T-helper 1 cell (primary cell): ENCODE measurements around the gene ERGIC1.

Source experiments
- DNase-seq, 5 donors: peaks; one replicate each; pipeline ENCODE4 v3.0.0-alpha.2; 2012 to 2020

The ERGIC1 gene

DNA sequence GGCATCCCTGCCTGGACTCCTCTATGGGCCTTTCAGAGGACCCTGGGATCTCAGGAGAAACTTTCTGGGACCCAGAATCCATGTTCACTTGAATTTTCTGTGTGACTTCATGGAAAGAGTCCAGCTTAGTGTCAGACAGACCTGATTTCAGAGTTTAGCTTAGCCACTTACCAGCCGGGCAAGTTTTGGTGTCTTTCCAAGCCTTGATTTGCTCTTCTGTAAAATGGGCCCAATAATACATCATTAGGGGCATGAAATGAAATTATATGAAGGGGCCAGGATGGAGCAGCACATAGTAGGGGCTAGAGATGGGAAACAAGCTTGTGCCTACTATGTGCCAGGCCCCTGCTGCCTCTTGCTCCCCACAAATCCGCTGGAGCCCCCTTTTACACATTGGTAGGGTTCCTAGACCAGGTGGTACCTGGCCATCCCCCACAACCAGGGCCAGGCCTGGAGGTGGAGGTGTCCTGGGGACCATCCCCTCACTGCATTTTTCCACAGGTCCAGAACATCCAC lies 92.0 kb downstream of the ERGIC1 start:
- no peak for DNase-seq

DNA sequence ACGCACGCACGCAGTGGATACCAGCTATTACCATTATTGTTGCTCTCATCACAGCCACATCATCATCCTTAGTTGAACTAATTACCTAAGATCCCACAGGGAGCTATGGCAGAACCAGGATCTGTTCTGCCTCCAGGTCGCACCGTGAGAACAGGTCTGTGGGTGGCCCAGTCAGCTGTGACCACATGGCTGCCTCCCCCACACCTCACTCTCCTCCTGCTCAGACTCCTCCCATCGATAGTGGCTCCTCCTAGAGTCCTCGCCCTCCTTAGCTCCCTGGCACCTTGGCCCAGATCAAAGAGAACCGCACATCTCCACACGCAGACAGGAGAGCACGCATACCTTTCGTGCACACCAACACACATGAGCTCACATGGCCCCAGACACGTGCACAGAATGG lies 92.7 kb downstream of the ERGIC1 start:
- DNase-seq: no peak

DNA sequence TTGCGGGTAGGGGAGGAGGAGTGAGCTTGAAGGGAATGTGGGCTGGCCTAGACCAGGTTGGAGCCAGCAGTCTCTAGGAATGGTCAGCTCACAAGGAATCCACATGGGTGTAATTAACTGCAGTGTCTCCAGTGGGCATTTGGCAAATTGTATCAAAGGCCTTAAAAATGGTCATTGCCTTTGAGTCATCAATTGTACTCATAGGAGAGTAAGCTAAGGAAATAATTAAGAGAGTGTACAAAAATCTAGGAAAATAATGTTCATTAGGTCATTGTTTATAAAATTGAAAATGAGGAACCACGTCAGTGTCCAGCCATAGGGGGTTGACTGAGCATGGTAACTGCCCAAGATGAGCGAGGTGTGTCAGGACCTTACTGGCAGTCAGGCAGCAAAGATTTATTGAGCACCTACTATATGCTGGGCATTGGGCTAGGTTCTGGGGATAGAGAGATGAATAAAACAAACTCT lies 95.4 kb downstream of the ERGIC1 start:
- no peak for DNase-seq

DNA sequence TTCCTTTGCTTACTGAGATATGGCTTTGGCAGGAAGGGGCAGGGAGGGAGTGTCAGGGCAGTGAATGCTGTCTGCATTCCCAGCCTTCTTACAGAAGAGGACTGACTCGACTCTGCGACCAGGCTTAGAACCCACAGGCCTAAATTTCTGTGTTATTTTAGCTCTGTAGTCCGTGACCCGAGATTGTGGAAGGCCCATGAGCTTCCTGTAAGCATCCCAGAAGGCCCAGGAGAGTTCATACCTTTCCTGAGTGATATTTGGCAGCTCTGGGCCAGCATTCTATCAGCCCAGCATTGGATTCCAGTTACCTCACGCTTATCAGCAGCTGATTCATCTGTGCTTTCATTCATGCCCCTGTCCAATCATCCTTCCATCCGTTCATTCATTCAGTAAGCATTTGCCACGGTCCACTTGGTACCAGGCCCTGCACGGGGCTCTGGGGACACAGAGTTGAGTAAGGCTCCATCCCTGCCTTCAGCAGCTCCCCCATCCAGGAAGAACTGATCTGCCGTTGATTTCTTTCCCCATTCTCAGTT lies 97.0 kb downstream of the ERGIC1 start:
- DNase-seq: no peak

DNA sequence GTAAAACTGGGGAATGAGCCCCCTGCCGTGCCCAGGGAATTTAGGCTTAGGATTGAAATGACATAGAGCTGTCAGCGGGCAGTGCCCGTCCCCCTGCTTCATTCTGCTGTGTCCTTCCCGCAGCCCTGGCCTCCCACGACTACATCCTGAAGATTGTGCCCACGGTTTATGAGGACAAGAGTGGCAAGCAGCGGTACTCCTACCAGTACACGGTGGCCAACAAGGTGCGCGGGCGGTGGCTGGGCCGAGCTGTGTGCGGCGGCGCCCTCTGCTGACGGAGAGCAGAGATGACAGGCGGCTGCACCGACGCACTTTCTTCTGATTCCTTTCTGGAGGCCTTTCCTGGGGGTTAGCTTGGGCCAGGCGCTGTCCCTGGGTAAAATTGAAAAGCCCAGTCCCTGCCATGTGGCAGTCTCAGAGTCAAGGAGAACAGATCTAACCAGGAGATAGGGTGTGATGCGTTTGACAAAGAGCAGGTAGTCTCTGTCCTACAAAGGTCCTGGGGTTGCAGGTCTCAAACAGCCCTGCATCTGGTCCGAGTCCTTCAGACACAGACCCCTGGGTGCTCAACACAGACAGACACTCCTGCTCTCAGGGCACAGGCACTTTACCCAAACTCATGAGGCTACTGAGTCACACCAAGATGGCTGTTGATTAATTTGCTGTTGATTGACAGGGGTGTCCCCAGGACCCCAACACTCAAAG lies 98.4 kb downstream of the ERGIC1 start:
- DNase-seq: peak; percentile 45 to 64 (median 61)

DNA sequence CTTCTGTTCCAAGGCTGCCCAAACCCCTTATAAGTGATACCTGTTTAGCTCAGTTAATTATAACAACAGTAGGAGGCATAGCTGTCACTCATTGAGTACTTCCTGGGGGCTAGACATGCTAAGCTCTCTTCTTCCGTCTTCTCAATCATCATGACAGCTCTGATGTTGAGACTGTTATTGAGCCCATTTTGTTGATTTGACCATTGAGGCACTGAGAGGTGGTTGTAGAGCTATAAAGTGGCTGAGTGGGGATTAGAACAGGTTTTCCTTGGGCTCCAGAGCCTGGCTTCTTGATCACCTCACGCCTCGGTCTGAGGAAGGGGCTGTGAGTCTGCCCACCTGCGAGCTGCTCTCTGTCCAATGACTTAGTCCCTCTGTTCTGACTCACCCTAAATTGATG lies 99.2 kb downstream of the ERGIC1 start:
- no peak for DNase-seq

DNA sequence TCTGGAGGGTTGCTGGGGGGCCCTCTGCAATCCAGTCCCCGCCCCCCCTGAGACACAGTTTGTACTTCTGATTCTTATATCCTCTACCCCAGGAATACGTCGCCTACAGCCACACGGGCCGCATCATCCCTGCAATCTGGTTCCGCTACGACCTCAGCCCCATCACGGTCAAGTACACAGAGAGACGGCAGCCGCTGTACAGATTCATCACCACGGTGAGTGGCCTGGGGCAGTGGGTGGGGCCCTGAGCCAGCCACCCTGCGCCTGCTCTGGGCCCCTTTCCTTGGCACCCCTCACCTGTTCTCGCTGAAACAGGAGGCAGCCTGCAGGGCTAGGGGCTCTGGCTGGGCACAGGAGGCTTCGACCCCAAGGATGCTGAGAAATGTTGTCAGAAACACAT lies 101.0 kb downstream of the ERGIC1 start:
- no peak for DNase-seq

DNA sequence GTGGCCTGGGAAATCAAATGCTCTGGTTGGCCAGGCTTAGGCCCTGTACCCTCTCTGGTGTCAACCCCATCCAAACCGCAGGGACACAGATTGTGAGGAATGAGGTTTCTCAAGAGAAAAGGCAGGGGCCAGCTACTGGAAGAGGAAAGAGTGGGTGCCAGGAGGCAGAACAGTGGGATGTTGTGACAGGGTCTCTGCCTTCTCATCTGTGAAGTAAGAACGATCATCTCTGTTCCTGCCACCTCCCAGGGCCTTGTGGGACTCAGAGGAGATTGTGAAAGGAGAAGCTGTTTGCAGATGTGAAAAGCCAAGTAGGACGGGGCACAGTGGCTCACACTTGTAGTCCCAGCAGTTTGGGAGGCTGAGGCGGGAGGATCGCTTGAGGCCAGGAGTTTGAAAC lies 102.3 kb downstream of the ERGIC1 start:
- no peak for DNase-seq

DNA sequence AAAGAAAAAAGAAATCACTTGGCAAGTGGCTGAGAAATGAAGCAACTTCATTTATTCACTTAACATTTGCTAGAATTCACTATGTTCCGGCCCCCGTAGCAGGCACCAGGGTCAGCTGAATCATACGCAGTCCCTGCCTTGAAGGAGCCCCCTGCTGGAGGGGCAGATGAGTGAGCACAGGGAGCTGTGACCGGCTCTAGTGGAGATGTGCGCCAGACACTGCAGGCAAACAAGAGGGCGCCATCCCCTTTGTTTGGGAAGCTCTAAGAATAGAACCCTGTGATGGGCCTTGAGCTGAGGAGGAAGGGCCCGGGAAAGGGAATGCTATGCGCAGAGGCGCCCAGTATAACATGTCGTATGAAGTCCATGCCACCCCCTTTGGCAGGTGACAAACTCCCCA lies 105.0 kb downstream of the ERGIC1 start:
- peak in 1 of 5 donors; percentile 7 for DNase-seq

DNA sequence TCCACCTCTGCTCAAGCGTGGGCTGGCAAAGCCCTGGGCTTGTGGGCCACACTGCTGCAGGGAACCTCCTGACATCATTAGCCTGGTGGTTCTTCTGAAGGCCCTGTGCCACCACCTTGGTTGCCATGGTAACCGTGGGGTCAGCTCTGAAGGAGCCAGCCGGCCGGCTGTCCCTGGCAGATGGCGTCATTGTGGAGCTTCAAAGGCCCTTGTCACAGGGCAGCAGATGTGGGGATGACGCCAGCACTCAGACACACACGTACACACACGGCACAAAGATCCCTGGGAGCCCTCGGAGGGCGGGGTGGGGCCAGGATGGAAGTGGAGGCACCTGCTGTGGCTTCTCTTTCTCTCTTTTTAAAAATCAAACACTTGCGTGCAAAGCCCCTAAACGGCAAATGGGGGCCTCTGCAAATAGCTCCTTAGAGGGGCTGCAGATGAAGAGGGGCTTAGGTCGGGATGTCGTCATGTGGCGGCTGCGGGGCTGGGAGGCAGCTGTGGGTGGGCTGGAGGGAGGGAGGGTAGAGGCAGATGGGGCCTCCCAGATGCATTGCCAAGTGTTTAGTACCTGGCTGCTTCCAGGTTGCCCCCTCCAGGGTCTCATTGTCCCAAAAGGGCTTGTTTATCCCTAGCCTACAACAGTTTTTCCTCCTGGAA lies 105.7 kb downstream of the ERGIC1 start:
- no peak for DNase-seq

DNA sequence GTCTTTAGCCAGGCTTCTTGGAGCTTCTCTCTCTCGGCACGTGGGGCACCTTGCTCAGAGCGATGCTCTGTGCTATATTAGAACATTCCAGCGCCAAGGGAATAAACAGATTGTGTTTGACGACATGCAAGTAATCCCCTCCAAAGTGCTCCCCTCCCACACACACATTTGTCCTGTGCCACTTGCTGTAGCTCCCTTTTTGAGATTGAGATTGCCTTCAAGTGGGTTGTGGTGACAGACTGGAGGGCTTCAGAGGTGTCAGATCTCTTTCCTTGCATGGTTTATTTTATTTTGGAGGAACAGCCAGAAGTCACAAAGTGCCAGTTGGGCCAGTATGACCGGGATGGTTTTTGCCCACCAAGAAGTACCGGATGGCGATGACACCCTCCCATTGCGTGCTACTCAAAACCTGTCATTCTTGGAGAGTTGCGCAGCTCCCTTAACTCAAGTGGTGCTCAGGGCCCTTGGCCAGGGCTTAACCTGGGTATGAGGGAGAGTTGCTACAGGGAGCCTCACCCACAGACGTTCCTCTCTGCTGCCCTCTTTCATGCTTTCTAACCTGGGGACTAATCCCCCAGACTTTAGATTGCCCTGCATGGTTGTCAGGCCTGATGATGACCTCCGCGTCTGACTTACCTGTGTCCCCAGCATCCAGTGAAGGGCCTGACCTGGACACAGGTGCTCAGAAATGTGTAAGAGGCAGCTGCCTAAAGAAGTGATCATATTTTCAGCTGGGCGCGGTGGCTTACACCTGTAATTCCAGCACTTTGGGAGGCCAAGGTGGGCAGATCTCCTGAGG lies 106.4 kb downstream of the ERGIC1 start:
- no peak for DNase-seq

DNA sequence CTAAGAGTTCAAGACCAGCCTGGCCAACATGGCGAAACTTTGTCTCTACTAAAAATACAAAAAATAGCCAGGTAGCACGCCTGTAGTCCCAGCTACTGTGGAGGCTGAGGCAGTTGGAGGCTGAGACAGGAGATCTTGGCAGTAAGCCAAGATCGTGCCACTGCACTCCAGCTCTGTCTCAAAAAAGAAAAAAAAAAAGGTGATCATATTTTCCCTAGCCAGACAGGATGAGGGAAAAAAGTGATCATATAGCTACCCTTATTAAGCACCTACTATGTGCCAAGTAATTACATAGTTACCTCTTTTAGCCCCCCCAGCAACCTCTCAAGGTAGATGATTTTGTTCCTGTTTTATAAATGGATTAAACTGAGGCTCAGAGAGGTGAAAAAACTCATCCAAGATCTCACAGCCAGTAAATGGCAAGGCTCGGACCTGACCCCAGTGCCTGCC lies 107.0 kb downstream of the ERGIC1 start:
- DNase-seq: no peak

DNA sequence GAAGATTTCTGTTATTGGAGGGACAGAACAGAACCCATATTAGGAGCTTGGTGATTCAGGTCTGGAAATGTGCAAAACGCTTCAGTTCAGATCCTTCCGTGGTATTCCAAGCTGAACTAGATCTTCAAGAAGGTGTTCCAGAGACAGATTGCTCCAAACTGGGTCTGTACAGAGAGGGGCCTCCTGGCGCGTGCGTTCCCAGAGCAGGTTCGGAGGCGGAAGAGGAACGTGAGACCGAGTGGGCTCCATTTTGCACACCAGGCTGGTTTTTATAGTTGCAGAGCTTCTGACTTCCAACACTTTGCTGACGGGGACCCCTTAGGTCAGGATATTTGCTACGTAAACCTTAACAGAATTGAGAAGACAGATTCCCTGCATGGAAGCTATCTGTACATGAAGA lies 108.5 kb downstream of the ERGIC1 start:
- DNase-seq: no peak

DNA sequence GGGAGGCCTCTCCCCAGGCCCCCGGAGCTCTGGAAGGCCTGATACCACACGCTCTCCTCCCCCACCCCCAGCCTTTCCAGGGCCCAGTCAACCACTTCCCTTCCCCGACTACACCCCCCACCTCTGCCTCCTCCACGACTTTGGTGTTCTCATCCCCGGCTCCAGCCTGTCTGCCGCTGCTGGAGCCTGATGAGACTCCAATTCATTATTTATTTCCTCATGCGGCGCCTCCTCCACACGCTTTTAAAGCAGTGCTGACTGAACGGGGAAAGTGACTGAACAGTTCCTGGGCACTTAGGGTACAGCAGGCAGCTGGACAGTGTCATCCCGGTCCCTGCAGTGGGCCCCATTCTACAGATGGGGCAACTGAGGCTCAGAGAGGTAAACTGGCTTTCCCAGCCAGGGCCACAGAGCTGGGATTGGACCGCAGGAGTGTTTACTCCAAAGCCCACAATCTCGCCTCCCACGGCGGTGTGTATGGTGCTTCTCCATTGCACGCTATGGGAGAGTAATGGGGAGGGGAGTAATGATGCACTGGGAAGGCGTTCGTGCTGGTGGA lies 109.3 kb downstream of the ERGIC1 start:
- DNase-seq: no peak

DNA sequence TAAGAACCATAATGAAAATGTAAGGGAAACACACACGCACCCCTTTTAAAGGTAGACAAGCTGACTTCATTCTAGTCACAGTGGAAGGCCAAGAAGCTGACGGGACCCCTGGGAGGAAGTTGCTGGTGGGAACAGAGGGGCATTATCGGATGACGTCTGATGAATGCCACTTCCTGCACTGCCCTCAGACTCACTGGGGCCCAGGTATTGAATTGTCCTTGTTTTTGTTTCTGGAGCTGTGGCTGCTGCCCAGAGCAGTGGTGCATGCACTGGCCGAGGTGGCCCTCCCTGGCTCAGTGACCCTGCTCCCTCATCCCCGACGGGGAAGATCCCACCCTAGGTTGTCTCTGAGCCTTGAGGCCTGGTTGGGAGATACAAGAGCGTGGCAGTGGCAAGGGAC lies 109.9 kb downstream of the ERGIC1 start:
- no peak for DNase-seq

DNA sequence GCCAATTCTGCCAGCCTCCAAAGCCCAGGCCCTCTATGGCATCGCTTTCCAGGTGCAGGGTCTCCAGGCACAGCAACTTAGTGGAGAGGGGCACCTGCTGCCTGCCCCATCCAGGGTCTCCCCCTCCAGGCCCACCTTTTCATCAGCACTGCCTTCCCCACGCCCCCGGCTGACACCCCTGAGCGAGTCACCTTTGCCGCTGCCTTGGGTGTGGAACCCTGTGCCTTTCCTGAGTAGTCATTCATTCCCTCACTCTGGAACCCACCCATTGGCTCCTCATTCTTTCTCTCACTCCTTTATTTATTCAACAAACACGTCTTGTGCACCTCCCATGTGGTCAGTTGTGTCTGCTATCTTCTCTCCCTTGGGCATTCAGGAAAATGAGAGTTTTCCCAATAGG lies 110.7 kb downstream of the ERGIC1 start:
- DNase-seq: no peak

DNA sequence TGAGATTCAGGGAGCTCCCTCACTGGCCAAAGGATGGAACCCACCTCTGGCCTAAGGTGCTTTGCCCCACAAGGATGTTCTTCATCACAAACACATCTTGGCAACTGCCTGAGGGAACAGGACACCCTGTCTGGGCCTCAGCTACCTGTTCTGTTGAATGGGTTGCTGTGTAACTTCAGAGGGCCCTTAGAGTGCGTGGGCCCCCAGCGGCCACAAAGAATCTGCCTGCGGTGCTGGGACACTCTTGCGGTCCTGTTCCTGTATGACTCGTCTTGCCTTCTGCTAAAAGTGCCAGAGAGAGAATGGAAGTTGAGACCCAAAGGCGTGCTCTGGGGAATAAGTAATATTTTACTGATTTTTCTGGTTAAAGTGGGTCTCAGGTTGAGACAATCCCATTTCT lies 111.1 kb downstream of the ERGIC1 start:
- DNase-seq: no peak

DNA sequence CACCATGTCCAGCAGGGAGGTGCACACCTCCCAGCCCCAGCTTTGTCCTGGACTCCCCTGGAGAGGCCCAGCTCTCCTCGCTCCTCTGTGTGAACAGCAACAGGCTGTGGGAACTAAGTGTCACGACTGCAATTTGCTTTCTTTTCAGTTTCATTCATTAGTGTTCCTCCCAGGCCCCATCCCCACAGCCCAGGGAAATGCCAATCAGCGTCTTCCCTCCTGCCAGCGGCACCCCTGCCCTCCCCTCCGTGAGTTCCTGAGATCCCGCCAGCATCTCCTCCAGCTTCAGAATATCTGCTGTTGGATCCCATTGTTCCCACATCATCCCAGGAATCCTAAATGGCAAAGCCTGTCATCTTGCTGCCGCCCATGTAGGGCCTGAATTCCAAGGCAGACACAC lies 112.1 kb downstream of the ERGIC1 start:
- no peak for DNase-seq

DNA sequence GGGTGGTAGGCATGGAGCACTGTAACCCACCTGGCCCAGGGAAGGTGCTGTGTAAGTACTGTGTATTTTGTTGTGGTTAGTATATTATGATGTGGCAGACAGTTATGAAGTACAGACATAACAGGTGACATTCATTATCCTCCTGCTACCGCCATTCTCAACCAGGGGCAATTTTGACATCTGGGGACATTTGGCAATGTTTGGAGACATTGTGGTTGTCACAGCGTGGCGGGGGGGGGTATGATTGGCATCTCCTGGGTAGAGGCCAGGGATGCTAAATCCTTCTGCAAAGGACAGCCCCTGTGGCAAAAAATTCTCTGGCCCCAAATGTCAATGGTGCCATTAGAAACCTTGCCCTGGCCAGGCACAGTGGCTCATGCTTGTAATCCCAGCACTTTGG lies 115.4 kb downstream of the ERGIC1 start:
- no peak for DNase-seq

DNA sequence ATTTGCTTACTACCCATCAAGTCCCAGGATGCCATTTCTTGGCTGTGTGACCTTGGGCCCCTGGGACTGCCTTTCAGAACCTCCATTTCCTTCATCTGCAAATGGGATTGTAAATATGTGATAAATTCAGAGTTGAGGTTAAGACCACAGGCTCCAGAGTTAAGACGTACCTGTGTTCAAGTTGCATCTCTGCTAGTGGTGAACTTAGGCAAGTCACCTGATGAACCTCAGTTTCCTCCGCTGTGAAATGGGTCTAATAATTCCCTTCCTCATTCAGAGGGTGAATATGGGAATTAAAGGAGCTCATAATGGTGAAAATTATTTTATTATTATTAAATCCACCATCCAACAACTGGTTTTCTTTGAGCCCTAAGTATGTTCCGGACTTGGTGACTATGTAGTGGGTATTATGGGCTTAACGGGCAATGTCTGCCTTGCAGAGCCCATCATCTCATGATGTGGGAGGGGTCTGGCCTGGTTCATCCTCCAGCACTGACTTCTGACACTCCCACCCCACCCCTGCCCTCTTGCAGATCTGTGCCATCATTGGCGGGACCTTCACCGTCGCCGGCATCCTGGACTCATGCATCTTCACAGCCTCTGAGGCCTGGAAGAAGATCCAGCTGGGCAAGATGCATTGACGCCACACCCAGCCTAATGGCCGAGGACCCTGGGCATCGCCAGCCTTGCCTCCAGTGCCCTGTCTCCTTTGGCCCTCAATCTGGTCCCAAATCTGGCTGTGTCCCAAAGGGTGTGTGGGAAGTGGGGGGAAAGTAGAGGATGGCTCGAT lies 116.3 kb downstream of the ERGIC1 start:
- DNase-seq: no peak

DNA sequence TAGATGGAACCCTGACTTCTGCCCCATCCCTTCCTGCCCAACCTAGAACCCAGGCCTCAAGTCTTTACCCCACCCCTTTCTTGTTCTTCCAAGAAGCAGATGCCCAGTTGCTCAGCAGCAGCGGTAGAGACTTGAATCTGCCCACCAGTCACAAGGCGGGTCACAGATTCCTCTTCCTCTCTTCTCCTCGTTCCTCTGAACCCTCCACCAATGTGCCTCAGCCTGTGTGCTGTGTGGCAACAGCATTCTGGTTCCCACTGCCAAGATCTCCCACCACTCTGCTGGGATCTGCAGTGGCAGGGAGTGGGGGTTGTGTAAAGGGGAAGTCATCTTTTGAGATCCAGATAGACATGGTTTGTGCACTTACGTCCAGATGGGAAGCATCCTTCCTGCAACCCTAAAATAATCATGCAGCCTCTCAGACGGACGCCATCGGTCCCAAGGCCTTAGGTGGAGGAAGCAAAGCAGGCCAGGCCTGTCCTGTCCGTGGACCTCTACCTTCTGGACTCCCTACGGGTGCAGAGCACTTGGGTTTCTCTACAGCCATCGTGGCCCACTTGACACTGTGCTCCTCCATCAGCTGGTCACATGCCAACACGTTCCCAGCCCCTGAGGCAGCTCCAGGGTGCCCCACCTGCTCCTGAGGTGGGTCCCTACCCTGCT lies 117.5 kb downstream of the ERGIC1 start:
- no peak for DNase-seq
